Mucosa of rectum (tissue), 2 donors: ENCODE results near the gene ARL5C.

Experiments
- H3K27ac ChIP-seq, 2 donors: one replicate each; pipeline ENCODE4 v1.7.0; 2013; ENCODE audit warnings: inconsistent platforms in 2 of 2, low read depth in 2 of 2, low read length in 2 of 2
- H3K27me3 ChIP-seq, 2 donors: one replicate each; pipeline ENCODE4 v1.7.0; 2013; ENCODE audit warnings: low read length in 2 of 2; ENCODE audit not compliant: control insufficient read depth in 2 of 2, insufficient read depth in 2 of 2
- H3K36me3 ChIP-seq, 2 donors: one replicate each; pipeline ENCODE4 v1.7.0; 2013; ENCODE audit warnings: low read length in 2 of 2; ENCODE audit not compliant: control insufficient read depth in 2 of 2, insufficient read depth in 2 of 2
- H3K4me1 ChIP-seq, 2 donors: one replicate each; pipeline ENCODE4 v1.7.0; 2013; ENCODE audit warnings: low read length in 2 of 2, mild to moderate bottlenecking in 1 of 2; ENCODE audit not compliant: control insufficient read depth in 2 of 2, insufficient read depth in 2 of 2
- H3K4me3 ChIP-seq, 2 donors: one replicate each; pipeline ENCODE4 v1.7.0; 2013; ENCODE audit warnings: low read length in 2 of 2
- H3K9ac ChIP-seq, 2 donors: one replicate each; pipeline ENCODE4 v1.7.0; 2013; ENCODE audit warnings: low read length in 2 of 2, low read depth in 1 of 2, mild to moderate bottlenecking in 1 of 2
- H3K9me3 ChIP-seq, 2 donors: one replicate each; pipeline ENCODE4 v1.7.0; 2013; ENCODE audit warnings: low read length in 2 of 2; ENCODE audit not compliant: control insufficient read depth in 2 of 2
- donor health status: healthy.
- donor health status: Normal muscosa, but diverticular disease.

The ARL5C gene

GRCh38 chr17:39165841-39166349, at the start of gene ARL5C:
ARL5C (minus strand) TSS chr17:39166161; CDS start chr17:39165760, 401 bp downstream.
- peak within 1 kb of the TSS; percentile 68 to 76 for H3K4me3 ChIP-seq
- H3K27ac ChIP-seq = peak within 1 kb of the TSS in 1 of 2 donors; percentile 18
- peaks cover 3% of the 10 kb centered on the region in 2 donors for H3K4me1 ChIP-seq
- no peaks in the 10 kb centered on the region for H3K27me3 ChIP-seq
- H3K9ac ChIP-seq = peak within 1 kb of the TSS; percentile 21 to 24
- no peaks in the 10 kb centered on the region for H3K9me3 ChIP-seq
- H3K36me3 ChIP-seq = no peaks in the 10 kb centered on the region

- H3K4me3 ChIP-seq = no peak overlapping the region
- no peaks in the 10 kb centered on the region for H3K9me3 ChIP-seq
- no peak overlapping the region for H3K9ac ChIP-seq
- H3K36me3 ChIP-seq = no peaks in the 10 kb centered on the region
- H3K27ac ChIP-seq = no peak overlapping the region
- peaks cover 8 to 12% of the 10 kb centered on the region in 2 donors for H3K4me1 ChIP-seq
- peaks cover 2 to 3% of the 10 kb centered on the region in 2 donors for H3K27me3 ChIP-seq
These were observed 47.9 kb upstream of the ARL5C start for GRCh38 chr17:39213852-39214251.

DNA sequence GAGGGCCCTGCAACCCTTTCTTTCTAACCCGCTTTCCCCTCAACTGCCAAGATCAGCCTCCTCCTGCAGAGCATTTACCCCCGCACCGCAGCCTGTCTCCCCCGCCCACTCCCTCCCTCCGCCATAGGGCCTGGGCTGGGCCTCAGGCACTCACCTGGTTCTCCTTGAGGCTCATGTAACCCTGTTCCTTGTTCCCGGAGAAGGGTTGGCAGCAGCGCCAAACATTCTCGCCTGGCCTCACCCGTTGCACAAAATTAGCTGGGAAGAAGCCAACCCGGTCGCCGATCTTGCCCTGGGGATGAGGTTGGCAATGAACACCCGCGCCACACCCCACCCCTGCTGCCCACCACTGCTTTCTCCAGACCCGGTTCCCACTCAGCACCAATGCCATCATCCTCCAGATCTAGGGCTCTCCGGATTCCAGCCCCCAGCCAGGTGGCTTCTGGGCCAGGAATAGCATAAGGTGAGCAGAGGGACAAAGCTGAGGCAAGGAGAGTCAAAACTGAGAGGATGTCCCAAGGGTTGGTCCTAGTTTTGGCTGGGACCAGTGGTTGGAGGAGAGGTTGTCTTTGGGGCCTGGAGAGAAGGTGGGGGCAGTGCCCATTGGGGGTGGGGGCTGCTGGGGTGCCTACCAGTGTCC, 47.0 kb upstream of the ARL5C start:
- no peak overlapping the region for H3K4me3 ChIP-seq
- no peaks in the 10 kb centered on the region for H3K36me3 ChIP-seq
- no peaks in the 10 kb centered on the region for H3K9me3 ChIP-seq
- H3K27ac ChIP-seq = no peak overlapping the region
- peaks cover 11 to 15% of the 10 kb centered on the region in 2 donors for H3K4me1 ChIP-seq
- H3K9ac ChIP-seq = no peak overlapping the region
- peaks cover 2 to 3% of the 10 kb centered on the region in 2 donors for H3K27me3 ChIP-seq

- no peaks in the 10 kb centered on the region for H3K36me3 ChIP-seq
These were observed 46.3 kb upstream of the ARL5C start for GRCh38 chr17:39212195-39212810.

GRCh38 chr17:39210093-39210434, 44.1 kb upstream of the ARL5C start:
- Histone ChIP-seq H3K27ac (no peak overlapping the region), H3K27me3 (peaks cover 0 to 2% of the 10 kb centered on the region in 2 donors), H3K9me3 (no peaks in the 10 kb centered on the region), H3K36me3 (peaks cover under 1 to 2% of the 10 kb centered on the region in 2 donors), H3K4me3 (peak overlapping the region; percentile 31 to 33), H3K9ac (peak overlapping the region in 1 of 2 donors; percentile 47), H3K4me1 (peaks cover 11 to 15% of the 10 kb centered on the region in 2 donors)

More at GRCh38 chr17:39212195-39212810, 46.3 kb upstream of the ARL5C start:
- Histone ChIP-seq H3K4me1 (peaks cover 11 to 15% of the 10 kb centered on the region in 2 donors), H3K27ac (no peak overlapping the region), H3K9ac (no peak overlapping the region), H3K9me3 (no peaks in the 10 kb centered on the region), H3K27me3 (peaks cover 2 to 3% of the 10 kb centered on the region in 2 donors), H3K4me3 (no peak overlapping the region)

- no peak overlapping the region for H3K27ac ChIP-seq
- H3K9ac ChIP-seq = peak overlapping the region; percentile 44 to 47
- peaks cover 5 to 8% of the 10 kb centered on the region in 2 donors for H3K36me3 ChIP-seq
- H3K4me3 ChIP-seq = peak overlapping the region; percentile 31 to 33
- no peaks in the 10 kb centered on the region for H3K9me3 ChIP-seq
- peaks cover 0 to 2% of the 10 kb centered on the region in 2 donors for H3K27me3 ChIP-seq
- H3K4me1 ChIP-seq = peaks cover 11 to 15% of the 10 kb centered on the region in 2 donors
These were observed 43.5 kb upstream of the ARL5C start for GRCh38 chr17:39209317-39210092.

GRCh38 chr17:39208893-39209292, 42.9 kb upstream of the ARL5C start:
- Histone ChIP-seq H3K4me3 (no peak overlapping the region), H3K36me3 (peaks cover 11 to 14% of the 10 kb centered on the region in 2 donors), H3K27ac (no peak overlapping the region), H3K9me3 (no peaks in the 10 kb centered on the region), H3K4me1 (peaks cover 11 to 15% of the 10 kb centered on the region in 2 donors), H3K9ac (peak overlapping the region; percentile 24 to 31), H3K27me3 (peaks cover 0 to 2% of the 10 kb centered on the region in 2 donors)

GRCh38 chr17:39208136-39208535, 42.2 kb upstream of the ARL5C start:
- peaks cover 18 to 22% of the 10 kb centered on the region in 2 donors for H3K36me3 ChIP-seq
- no peak overlapping the region for H3K27ac ChIP-seq

DNA sequence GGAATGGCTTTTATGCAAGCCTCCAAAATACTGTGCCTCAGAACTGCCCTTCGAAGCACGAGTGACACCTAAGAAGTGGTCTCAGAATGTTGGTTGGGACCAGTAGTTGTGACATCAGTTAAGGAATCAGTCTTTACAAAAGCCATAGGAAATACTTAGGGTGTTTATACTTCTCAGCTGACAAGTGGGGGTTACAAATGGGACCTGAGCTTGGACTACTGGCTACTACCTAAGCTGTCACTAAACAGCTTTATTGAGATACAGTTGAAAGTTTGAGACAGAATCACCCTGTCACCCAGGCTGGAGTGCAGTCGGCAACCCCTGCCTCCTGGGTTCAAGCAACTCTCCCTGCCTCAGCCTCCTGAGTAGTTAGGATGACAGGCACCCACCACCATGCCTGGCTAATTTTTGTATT, 39.2 kb upstream of the ARL5C start:
- H3K9ac ChIP-seq = no peak overlapping the region
- peaks cover 33 to 36% of the 10 kb centered on the region in 2 donors for H3K36me3 ChIP-seq
- peaks cover 22 to 28% of the 10 kb centered on the region in 2 donors for H3K4me1 ChIP-seq
- H3K27ac ChIP-seq = no peak overlapping the region
- H3K27me3 ChIP-seq = no peaks in the 10 kb centered on the region
- H3K4me3 ChIP-seq = no peak overlapping the region
- H3K9me3 ChIP-seq = no peaks in the 10 kb centered on the region

More at GRCh38 chr17:39208136-39208535, 42.2 kb upstream of the ARL5C start:
- no peak overlapping the region for H3K9ac ChIP-seq
- H3K27me3 ChIP-seq = peaks cover 0 to 2% of the 10 kb centered on the region in 2 donors
- H3K9me3 ChIP-seq = no peaks in the 10 kb centered on the region
- H3K4me1 ChIP-seq = peaks cover 11 to 15% of the 10 kb centered on the region in 2 donors
- H3K4me3 ChIP-seq = no peak overlapping the region
